Endothelial cell of hepatic sinusoid (primary cell): ENCODE results near the gene RSBN1.
"Not testable (repeated sequence)": the region's sequence is repeated elsewhere in the genome, so short reads cannot be mapped to it uniquely, and the experiment has no call there.

ENCODE experiments used
- in situ Hi-C: cut with HindIII; loops from 2 replicates; pipeline ENCODE4 v1.10.0; 2017; ENCODE audit warnings: low sequenced_read_pairs

RSBN1 gene

GRCh38 chr1:113749402-113749801 lies 62.9 kb downstream of the RSBN1 start:
- in situ Hi-C loops = no loop called here

- in situ Hi-C loops = no loop called here
These were observed 64.9 kb downstream of the RSBN1 start for GRCh38 chr1:113747376-113747775.

GRCh38 chr1:113745425-113745824 lies 66.9 kb downstream of the RSBN1 start:
- in situ Hi-C loops = no loop called here

GRCh38 chr1:113744114-113744513 lies 68.2 kb downstream of the RSBN1 start:
- in situ Hi-C loops = no loop called here

- in situ Hi-C loops = no loop called here
These were observed 69.8 kb downstream of the RSBN1 start for GRCh38 chr1:113742515-113742914.

- in situ Hi-C loops = no loop called here
These were observed 77.8 kb downstream of the RSBN1 start for GRCh38 chr1:113734357-113735055.

- in situ Hi-C loops = no loop called here
These were observed 79.5 kb downstream of the RSBN1 start for GRCh38 chr1:113732802-113733201.

- in situ Hi-C loops = no loop called here
These were observed 91.3 kb downstream of the RSBN1 start for GRCh38 chr1:113721010-113721409.

GRCh38 chr1:113718621-113719020 lies 93.7 kb downstream of the RSBN1 start:
- in situ Hi-C loops = not testable (repeated sequence)

GRCh38 chr1:113717506-113717905 lies 94.8 kb downstream of the RSBN1 start:
- in situ Hi-C loops = not testable (repeated sequence)

GRCh38 chr1:113714606-113715269 lies 97.5 kb downstream of the RSBN1 start:
- in situ Hi-C loops = no loop called here
